GM13976 (cell line): ENCODE data around the gene KCNH6.

Source experiments
- DNase-seq: peaks from one replicate; pipeline ENCODE4 v3.0.0; 2012; ENCODE audit warnings: low spot score
- CTCF ChIP-seq: IDR thresholded peaks from 2 replicates; pipeline ENCODE4 v1.5.1; 2012; ENCODE audit warnings: borderline replicate concordance, mild to moderate bottlenecking; ENCODE audit not compliant: insufficient read depth; ENCODE audit errors: extremely low read depth, missing control alignments, control extremely low read depth
- in situ Hi-C: fragments of 300-500 bp; cut with MboI; formaldehyde crosslinking; loops from one replicate; pipeline ENCODE4 v1.12.0; 2022; ENCODE audit warnings: low sequenced_read_pairs, mixed read lengths, inconsistent platforms; ENCODE audit not compliant: unreplicated experiment

KCNH6 gene

GRCh38 chr17:63514974-63515373 lies 8.2 kb upstream of the KCNH6 start:
- no peak for DNase-seq
- no peak for TF ChIP-seq CTCF
- in situ Hi-C loops, result no loop called here

GRCh38 chr17:63515426-63515825 lies 7.7 kb upstream of the KCNH6 start:
- TF ChIP-seq CTCF, result no peak
- no peak for DNase-seq
- in situ Hi-C loops, result no loop called here

GRCh38 chr17:63516910-63517824 lies 6.0 kb upstream of the KCNH6 start:
- DNase-seq, result no peak
- in situ Hi-C loops, result no loop called here
- no peak for TF ChIP-seq CTCF

GRCh38 chr17:63517825-63518534 lies 5.2 kb upstream of the KCNH6 start:
- in situ Hi-C loops, result no loop called here
- no peak for TF ChIP-seq CTCF
- no peak for DNase-seq

- in situ Hi-C loops, result no loop called here
- no peak for TF ChIP-seq CTCF
- DNase-seq, result no peak
These were observed 3.9 kb upstream of the KCNH6 start for GRCh38 chr17:63519116-63519881.
